ENCODE results near the gene CXADR.

CXADR gene

DNA sequence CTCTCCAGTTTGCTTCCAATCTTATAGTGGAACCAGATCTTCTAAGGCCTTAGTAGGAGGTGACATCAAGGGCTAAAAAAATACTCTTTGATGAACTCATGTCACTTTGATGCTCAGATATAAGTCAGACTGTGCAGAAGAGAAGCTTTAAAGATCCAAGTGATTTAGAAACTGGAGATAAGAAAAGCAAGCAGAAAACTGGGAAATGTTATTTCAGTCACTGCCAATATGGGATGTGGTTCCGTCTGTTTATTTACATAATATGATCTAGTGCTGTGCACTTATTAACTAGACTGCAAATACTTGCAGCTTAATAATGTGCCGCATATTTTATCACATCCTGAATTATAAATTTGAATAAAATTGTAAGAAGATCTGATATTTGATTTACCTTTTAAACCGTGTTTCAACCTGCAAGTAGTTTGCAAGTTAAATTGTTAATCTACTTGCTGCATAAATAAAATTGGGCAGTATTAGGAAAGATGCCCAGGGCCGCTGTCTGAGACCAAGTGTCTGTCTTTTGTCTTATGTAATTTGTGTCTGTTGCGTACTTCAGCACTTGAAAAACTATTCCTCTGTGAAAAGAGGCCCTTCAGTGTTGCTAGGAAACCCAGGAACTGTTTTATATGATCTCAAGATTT lies 29.6 kb downstream of the CXADR start:
- DNase-seq (ENCODE audit: low spot score): no peak

DNA sequence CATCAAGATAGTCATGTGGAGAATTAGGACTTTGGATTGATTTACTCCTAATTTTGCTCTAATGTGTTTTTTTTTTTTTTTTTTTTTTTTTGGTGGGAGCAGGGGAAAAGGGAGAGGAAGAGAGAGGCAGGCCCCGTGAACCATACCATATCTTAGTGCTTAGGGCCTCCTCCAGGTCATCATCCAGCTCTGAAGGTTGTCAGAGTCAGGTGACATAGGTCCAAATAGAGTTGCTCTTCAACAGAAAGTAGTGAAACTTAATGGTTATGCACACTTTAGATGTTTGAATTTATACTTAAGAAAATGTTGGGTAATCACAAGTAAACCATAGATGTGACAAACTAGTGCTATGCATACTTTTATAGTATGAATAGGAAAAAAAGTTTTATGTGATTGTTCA lies 32.2 kb downstream of the CXADR start:
- DNase-seq (ENCODE audit: low spot score): no peak

DNA sequence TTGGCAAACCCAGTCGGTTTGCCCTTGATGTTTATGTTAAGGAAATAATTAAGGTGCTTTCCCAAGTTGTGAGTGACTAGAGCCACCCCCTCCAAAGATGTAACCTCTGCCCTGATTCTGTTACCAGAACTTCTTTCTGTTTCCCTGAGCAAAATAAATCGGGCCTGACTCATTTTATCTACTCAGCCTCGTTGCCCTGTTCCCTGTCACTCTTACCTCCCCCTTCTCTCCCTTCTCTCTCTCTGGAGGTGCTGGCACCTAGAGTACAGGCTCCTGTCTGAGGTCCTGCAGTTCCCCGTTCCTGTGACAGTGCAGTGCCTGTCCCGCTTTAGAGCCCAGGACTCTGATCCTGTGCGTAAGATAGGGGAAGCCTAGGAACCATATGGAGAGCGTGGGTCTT lies 35.4 kb downstream of the CXADR start:
- no peak for DNase-seq (ENCODE audit: low spot score)

DNA sequence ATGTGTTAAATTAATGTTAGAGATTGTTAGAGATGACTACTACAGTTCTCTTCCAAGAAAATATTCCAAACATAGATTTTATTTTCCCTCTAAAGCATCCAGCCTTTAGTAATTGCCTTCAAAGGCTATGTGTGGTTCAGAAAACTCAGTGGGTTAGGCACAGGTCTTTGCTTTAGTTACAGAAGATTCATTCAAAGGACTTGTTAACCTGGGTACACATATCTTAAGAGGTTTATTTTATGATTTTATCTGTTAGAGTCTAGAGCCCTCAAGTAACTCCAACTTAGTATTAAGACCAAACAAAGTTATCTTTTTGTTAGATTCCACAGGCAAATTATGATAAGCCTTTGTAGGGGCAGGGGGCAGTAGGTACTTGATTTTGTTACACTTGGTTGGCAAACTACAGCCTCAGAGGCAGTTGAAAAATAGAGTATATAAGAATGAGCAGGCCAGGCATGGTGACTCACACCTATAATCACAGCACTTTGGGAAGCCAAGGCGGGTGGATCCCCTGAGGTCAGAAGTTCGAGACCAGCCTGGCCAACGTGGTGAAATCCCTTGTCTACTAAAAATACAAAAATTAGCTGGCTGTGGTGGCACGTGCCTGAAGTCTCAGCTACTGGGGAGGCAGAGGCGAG lies 37.9 kb downstream of the CXADR start:
- DNase-seq (ENCODE audit: low spot score): no peak

DNA sequence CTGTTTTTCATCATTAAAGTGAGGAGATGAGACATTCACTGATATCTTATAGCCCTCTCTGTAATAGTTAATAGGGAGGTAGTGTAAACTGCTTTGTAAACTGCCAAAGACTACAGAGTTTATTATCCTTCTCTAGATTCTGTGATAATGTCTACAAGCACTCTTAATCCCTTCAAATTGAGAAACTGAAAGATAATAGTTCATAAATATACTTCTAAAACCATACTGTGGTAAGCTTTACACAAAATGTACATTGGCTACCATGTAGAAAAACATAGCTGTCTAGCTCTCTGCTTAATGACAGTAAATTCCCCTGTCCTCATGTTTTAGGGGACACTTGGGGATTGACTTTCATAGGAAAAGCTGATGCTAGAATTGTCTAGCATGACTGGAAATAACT lies 39.6 kb downstream of the CXADR start:
- no peak for DNase-seq (ENCODE audit: low spot score)

DNA sequence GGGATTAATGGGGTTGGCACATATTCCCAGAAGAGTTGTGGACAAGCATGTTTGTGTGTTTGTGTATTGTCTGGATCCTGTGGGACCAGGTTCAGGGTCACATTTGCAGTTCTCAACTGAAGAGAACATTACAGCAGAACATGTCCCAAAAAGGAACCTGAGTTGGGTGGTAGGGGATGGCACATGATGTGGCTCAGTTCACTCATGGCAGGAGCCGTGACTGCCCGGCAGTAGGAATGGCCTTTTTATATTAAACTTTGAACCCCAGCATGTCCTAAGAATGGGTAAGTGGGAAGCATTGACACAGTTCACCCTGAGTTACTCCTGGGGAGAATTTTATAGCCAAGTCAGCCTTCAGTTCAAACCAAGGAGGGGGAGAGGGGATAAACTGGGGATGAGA lies 41.3 kb downstream of the CXADR start:
- DNase-seq (ENCODE audit: low spot score): no peak

DNA sequence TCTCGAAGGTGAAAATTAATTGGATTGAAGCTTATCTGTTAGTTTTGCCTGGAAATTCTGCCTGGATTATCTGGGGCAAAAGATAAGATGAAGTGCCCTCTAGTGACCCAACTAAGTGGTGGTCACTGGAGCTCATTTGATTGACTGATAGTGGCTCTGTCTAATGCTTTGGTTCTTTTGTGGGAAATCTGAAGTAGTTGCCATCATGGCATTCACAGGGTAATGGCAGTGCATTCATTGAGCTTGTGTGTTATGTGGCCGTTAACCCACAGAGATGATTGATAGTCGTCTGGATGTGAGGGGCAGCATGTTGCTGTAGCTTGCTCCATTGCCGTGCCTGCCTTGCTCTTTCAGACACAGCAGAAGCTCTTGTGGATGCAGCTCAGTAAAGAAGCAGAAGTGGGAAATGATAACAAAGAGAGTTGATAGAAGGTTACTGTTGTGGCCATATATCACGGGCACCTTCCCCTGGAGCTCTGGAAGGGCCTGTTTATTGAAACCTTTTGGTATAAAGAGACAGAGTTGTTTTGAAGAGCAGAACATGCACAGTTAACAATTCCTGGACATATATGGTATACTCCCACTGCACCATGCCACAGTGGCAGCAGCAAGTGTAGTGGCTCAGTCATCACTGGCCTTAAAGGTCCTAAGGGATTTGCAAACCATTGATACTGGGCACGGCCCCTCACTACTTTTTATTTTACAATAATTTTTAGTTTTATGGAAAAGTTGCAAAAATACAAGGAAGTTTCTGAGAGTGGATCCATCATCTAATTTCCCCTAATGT lies 42.0 kb downstream of the CXADR start:
- peak; percentile 51 for DNase-seq (ENCODE audit: low spot score)

DNA sequence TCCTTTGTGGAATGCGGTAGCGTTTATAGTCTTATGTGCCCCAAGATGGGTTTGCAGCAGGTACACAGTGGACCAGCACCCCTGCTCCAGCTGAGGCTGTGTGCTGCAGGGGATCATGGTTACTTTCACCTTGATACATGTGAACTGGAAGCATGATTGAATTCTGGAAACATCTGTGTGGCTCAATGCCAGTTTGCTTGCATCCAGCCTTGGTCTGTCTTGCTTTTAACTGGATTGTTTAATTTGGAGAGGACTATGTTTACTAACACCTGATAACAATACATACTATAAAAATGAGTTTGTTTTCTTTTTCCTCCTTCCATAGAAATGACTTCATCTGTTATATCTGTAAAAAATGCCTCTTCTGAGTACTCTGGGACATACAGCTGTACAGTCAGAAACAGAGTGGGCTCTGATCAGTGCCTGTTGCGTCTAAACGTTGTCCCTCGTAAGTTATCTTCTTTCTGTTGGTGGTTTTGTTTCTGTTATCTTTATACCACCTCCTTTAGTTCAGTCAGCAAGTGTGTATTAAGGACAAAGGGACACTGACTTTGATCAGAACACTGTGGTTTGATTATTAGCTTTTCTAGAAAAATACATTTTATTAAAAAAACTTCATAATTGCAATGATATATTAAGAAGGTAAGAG lies 47.7 kb downstream of the CXADR start:
- DNase-seq (ENCODE audit: low spot score): no peak

DNA sequence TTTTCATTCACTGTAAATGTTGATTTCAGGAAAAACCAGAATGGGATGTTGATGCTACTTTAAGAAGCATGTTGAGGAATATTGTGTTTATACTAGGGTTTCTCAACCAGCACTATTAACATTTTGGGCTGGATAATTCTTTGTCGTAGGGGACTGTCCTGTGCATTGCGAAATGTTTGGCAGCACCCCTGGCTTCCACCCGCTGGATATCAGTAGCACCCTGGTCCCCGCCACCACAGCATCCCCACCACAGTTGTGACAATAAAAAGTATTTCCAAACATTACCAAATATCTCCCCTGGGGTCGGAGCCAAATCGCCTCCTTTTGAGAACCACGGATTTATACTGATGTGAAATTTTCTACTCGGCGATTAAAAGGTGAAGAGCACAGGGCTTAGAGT lies 57.9 kb downstream of the CXADR start:
- DNase-seq (ENCODE audit: low spot score): no peak

DNA sequence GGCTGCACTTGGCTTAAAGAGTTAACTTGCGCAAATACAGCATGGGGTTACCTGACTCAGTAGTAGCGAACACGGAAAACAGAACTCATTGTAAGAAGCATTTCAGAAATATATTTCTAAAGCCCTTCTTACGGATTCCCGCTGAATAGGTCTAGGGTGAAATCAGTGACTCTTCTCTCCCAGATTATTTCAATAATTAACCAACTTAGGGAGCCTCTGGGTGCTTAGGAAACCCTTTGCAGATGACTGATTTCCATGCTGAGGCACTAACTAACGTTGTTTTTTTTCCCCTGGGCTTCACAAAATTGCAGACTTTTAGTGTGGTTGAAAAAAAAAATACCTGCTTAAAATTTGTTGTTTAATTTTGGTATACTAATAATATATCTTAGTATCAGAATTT lies 59.6 kb downstream of the CXADR start:
- DNase-seq (ENCODE audit: low spot score): no peak

DNA sequence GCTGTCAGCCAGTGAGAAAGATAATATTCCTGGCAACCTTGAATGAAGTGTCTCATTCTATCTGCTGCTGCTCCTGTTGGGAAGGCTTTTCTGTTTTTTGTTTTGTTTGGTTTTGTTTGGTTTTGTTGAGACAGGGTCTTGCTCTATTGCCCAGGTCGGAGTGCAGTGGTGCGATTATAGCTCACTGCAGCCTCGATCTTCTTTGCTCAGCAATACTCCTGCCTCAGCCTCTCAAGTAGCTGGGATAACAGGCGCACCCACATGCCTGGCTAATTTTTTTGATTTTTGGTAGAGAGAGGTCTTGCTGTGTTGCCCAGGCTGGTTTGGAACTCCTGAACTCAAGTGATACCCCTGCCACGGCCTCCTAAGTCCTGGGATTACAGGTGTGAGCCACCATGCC lies 62.2 kb downstream of the CXADR start:
- DNase-seq (ENCODE audit: low spot score): no peak

DNA sequence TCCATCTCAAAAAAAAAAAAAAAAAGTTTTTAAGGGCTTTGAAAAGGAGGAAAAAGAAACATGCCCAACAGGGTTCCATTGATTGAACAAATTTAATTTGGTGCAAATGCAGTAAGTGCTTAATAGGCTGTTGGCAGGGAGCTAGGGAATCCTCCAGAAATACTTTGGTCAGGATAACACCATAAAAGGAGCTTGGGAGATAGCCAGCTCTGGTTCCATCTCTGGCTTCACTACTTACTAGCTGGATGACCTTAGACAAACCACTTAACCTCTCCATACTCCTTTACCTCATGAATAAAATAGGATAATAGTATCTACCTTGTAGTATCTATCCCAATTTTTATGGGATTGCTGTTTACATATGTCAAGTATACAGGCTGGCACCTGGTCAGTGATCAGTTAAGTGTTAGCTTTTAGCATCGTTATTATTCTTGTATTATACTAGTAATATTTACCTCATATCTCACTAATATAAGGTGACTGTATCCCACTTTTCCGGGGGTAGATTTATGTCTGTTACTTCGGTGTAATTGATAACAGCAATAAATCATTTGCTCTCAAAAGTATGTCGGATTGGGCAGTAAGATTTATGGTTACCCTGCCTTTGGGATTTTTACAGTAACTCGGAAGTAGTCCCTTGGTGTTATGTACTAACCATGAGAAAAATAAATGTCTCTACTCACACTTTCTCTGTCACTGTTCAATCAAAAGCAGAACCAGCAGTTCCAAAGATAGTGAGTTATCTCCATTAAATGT lies 63.4 kb downstream of the CXADR start:
- DNase-seq (ENCODE audit: low spot score): no peak

DNA sequence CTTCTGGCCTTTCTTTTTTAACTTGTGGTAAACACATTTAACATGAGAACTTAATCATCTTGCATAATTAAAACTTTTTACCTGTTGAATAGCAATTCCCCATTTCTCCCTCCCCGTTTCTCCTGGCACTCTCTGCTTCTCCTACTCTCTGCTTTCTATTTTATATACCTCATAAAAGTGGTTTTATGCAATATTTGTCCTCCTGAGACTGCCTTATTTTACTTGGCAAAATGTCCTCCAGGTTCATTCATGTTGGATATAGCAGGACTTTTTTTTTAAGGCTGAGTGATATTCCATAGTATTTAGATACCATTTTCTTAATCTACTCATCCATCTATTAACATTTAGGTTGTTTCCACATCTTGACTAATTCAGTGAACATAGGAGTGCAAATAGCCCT lies 64.9 kb downstream of the CXADR start:
- DNase-seq (ENCODE audit: low spot score): no peak

DNA sequence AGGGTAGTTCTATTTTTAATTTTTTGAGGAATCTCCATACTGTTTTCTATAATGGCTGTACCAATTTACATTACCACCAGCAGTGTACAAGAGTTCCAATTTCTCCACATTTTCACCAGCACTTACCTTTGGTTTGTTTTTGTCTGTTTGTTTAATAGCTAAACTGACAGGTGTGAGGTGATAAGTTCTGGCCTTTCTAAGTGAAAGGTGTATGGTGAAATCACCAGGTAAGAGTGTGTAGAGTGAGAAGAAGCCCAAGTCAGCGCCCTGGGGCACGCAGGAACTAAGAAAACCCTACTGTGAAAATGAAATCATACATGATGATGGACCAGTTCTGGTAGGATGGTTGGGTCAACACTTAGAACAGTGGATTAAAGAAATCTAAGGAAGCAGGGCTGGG lies 65.3 kb downstream of the CXADR start:
- DNase-seq (ENCODE audit: low spot score): no peak

DNA sequence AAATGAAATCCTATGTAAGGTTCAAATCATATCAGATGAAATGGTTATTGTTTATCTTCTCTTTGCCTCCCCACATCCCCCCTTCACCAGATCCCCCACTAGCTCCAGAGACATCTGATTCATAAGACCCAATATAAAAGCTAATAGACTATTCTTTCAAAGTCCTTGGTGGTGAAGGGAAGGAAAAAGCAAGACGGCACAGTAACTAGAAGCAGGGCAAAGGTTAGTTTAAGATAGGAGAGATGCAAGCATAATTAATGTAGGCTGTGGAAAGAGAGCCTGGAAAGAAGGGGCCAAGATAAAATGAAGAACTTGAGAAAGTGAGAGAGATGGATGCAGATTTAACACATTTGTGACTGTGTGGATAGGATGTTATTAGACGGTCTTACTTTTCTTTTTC lies 66.0 kb downstream of the CXADR start:
- DNase-seq (ENCODE audit: low spot score): no peak

DNA sequence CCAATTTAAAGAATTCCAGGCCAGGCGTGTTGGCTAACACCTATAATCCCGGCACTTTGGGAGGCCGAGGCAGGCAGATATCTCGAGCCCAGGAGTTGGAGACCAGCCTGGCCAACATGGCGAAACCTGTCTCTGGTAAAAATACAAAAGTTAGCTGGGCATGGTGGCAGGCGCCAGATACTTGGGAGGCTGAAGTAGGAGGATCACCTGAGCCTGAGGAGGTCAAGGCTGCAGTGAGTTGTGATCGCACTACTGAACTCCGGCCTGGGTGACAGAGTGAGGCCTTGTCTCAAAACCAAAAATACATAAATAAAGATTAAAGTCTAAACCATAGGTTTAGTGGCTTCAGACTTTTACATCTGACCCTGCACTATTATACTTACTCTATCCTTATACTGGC lies 67.5 kb downstream of the CXADR start:
- no peak for DNase-seq (ENCODE audit: low spot score)

DNA sequence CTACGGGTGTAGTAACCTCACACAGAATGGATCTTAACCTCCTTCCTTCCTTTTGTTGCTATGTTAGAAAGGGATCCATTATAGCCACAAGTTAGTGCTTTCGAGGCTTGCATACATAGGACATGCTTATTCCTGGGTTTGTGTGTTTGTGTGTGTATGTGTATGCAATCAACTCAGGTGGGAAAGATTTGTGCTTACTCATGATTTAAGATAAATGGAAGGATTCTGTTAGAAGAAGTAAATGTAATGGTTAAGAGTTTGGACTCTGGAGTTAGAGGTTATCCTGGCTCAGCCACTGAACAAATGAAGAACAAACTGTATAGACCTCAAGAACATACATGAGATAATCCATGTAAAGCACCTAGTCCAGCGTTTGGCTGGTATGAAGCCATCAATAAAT lies 71.1 kb downstream of the CXADR start:
- DNase-seq (ENCODE audit: low spot score): no peak

DNA sequence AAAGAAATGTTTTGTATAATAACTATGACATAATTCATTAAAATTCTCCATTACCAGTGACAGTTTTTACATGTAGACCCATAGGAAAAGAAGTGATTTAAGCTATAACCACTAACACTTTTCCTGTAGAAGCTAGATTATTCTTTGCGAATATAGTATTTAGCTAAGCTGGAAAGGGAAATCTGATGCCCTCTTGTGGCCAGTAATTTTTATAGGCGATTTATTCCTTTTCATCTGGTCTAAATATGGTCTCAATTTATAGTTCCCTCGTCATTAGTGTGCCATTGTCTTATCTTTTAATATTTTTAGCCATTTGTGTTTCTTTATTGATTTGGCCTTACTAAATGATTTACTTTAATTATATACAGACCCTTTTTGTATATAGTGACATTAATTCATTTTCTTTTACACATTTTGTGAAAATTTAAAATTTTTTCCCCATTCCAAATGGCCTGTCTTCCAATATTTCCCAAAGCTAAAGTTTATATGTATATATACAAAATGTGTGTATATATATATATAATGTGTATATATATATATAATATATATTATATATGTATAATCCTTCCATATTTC lies 73.1 kb downstream of the CXADR start:
- peak; percentile 50 for DNase-seq (ENCODE audit: low spot score)

DNA sequence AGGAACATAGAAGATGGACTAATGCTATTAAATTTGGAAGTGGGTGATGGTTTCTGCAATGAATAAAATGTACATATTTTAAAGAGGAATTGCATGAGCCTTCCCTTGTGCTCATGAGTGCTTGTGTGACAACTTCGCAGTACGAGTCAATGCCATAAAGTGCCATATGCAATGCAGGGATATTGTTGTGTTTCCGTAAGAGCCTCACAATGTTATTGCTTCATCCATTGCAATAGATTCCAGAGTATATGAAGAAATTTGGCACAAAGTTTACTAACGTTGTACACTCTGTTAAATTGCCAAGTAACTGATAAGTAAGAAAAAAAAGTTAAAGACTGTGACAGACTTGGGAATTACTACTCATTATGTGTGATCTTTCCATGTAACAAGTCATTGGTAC lies 77.6 kb downstream of the CXADR start:
- no peak for DNase-seq (ENCODE audit: low spot score)

DNA sequence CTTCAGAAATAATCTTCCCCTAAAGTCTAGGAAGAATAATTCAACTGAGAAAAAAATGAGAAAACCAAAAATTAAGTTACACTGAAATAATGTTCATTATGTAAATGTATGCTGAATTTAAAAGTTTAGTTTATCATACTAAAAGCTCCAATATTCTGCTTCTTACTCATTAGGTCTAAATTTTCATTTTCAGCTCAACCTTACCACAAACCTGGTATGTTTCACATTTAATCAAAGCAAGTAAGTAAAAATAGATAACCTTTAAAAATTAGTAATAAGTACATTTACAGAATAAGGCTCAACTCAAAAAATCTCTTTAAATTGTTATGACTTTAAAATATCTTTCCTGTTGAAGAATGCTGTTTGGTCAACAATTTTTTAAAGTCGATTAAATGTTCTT lies 84.8 kb downstream of the CXADR start:
- DNase-seq (ENCODE audit: low spot score): no peak

DNA sequence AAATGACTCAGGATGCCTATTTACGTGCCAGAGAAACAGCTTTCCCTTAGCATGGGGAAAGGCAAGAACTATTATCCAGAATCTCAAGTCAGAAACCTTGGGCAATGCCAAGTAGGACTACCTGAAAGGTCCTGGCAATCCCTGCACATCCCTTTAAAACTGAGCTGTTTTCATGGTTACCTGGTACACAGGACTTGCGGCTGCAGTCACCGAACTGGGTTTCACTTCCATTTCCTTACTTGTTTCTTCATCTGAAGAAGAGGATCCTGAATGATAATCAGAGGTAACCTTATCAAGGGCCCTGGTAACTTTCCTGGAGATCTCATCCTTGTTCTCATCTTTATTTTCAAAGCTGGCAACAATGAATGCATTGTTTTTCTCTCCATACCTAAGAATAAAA lies 85.6 kb downstream of the CXADR start:
- DNase-seq (ENCODE audit: low spot score): no peak

DNA sequence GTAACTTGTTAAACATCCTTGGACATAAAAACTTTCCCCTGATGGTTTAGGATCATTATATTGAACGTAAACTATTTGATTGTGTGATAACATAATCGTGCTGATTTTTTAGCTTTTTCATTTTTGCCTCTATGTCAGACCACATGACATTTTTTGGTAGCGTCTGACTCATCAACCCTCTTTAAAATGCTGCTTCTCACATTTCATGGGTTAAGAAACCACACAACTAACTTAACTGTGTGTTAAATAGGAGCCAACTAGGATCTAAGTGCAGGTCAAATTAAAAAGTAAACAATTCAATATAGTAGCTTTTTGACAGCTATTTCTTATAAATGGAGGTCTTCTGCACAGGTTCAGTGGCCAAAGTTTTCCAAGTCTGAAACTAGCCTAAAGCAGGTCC lies 90.0 kb downstream of the CXADR start:
- DNase-seq (ENCODE audit: low spot score): no peak

Measured in putamen (tissue), 1 donor.